ENCODE data around the gene GPR65.

GRCh38 chr14:88007608-88008007, 2.7 kb downstream of the GPR65 start:
- no peak for TF ChIP-seq CTCF (conservative IDR thresholded peaks at IDR 0.05)
- TF ChIP-seq EZH2 (IDR thresholded peaks at IDR 0.05; ENCODE audit: low read depth): no peak

Data from PC-9 (cell line).